HEK293 (cell line): ENCODE data around the gene ZSWIM3.

Experiments
- CTCF ChIA-PET: fragments of 350-600 bp; formaldehyde crosslinking; extraction: SDS; loops from one replicate; lab custom pipeline; 2021; ENCODE audit warnings: antibody characterized with exemption; lab: Yijun Ruan, JAX
- POLR2A ChIA-PET: fragments of 300-600 bp; formaldehyde crosslinking; extraction: SDS; loops from one replicate; lab custom pipeline; 2020; ENCODE audit warnings: antibody characterized with exemption, inconsistent platforms; lab: Yijun Ruan, JAX
- H3K27ac ChIP-seq: fragments of 200-500 bp; sonication (Bioruptor generic); 2 replicates; pipeline ENCODE4 v1.5.1; 2014; ENCODE audit warnings: low read depth, low read length, control low read depth, inconsistent platforms; ENCODE audit errors: extremely low read depth
- H3K36me3 ChIP-seq, 2 experiments: fragments of 200-500 bp in 1 of 2; sonication (Bioruptor generic) in 1 of 2; 1 replicate in 1 of 2; 2 replicates in 1 of 2; pipeline ENCODE4 v1.5.1; 2014 to 2017; ENCODE audit warnings: inconsistent platforms in 2 of 2, low read length in 2 of 2; ENCODE audit not compliant: control insufficient read depth in 2 of 2, insufficient read depth in 1 of 2
- H3K4me1 ChIP-seq: fragments of 200-500 bp; sonication (Bioruptor generic); 2 replicates; pipeline ENCODE4 v1.5.1; 2014; ENCODE audit warnings: mild to moderate bottlenecking, low read length, inconsistent platforms; ENCODE audit not compliant: control insufficient read depth, insufficient read depth
- H3K4me3 ChIP-seq: 2 replicates; pipeline ENCODE4 v1.5.1; 2011; ENCODE audit warnings: low read depth, mild to moderate bottlenecking, control low read depth, low read length, moderate library complexity
- H3K9me3 ChIP-seq: fragments of 200-500 bp; sonication (Bioruptor generic); 2 replicates; pipeline ENCODE4 v1.5.1; 2014; ENCODE audit warnings: low read depth, low read length, inconsistent platforms; ENCODE audit not compliant: control insufficient read depth, insufficient read depth
- GFI1B ChIP-seq: fragments of 450-650 bp; formaldehyde crosslinking; IDR thresholded peaks from 2 replicates; pipeline ENCODE4 v1.5.1; 2016; ENCODE audit warnings: missing biosample characterization, missing genetic modification characterization
- GLI2 ChIP-seq: fragments of 450-650 bp; formaldehyde crosslinking; IDR thresholded peaks from 2 replicates; pipeline ENCODE4; 2017; ENCODE audit warnings: missing biosample characterization, missing genetic modification characterization, low read depth, borderline replicate concordance
- PATZ1 ChIP-seq: fragments of 450-650 bp; formaldehyde crosslinking; IDR thresholded peaks from 2 replicates; pipeline ENCODE4 v1.5.1; 2016; ENCODE audit warnings: missing biosample characterization, missing genetic modification characterization
- SETDB1 ChIP-seq: IDR thresholded peaks from one replicate; pipeline ENCODE4 v1.6.1; 2017; ENCODE audit warnings: mild to moderate bottlenecking, low read length, moderate library complexity, mixed read lengths; ENCODE audit not compliant: insufficient read length
- ZBTB26 ChIP-seq: fragments of 450-650 bp; formaldehyde crosslinking; optimal IDR thresholded peaks from 2 replicates; pipeline ENCODE3; 2016; ENCODE audit warnings: missing biosample characterization, mild to moderate bottlenecking, missing genetic modification characterization
- ZBTB48 ChIP-seq: fragments of 450-650 bp; formaldehyde crosslinking; IDR thresholded peaks from 2 replicates; pipeline ENCODE4 v1.5.1; 2016; ENCODE audit warnings: missing biosample characterization, missing genetic modification characterization
- ZBTB8A ChIP-seq: fragments of 450-650 bp; formaldehyde crosslinking; IDR thresholded peaks from 2 replicates; pipeline ENCODE4 v1.5.1; 2016; ENCODE audit warnings: missing biosample characterization, missing genetic modification characterization
- ZNF157 ChIP-seq: fragments of 450-650 bp; formaldehyde crosslinking; IDR thresholded peaks from 2 replicates; pipeline ENCODE4 v1.5.1; 2016; ENCODE audit warnings: missing biosample characterization, missing genetic modification characterization
- ZNF24 ChIP-seq: fragments of 450-650 bp; formaldehyde crosslinking; IDR thresholded peaks from 2 replicates; pipeline ENCODE4 v1.5.1; 2016; ENCODE audit warnings: missing biosample characterization, missing genetic modification characterization
- ZNF26 ChIP-seq: fragments of 450-650 bp; formaldehyde crosslinking; IDR thresholded peaks from 2 replicates; pipeline ENCODE4 v1.5.1; 2016; ENCODE audit warnings: missing biosample characterization, missing genetic modification characterization
- ZNF449 ChIP-seq: fragments of 450-650 bp; formaldehyde crosslinking; IDR thresholded peaks from 2 replicates; pipeline ENCODE4 v1.5.1; 2017; ENCODE audit warnings: missing biosample characterization, mild to moderate bottlenecking, missing genetic modification characterization, moderate library complexity
- ZNF501 ChIP-seq: fragments of 450-650 bp; formaldehyde crosslinking; IDR thresholded peaks from 2 replicates; pipeline ENCODE4 v1.5.1; 2016; ENCODE audit warnings: missing biosample characterization, missing genetic modification characterization
- ZNF629 ChIP-seq: fragments of 450-650 bp; formaldehyde crosslinking; IDR thresholded peaks from 2 replicates; pipeline ENCODE4 v1.5.1; 2017; ENCODE audit warnings: missing biosample characterization, missing genetic modification characterization
- ZNF645 ChIP-seq: fragments of 450-650 bp; formaldehyde crosslinking; IDR thresholded peaks from 2 replicates; pipeline ENCODE4; 2016; ENCODE audit warnings: missing biosample characterization, missing genetic modification characterization
- ZNF677 ChIP-seq: fragments of 450-650 bp; IDR thresholded peaks from 2 replicates; pipeline ENCODE4 v1.5.0; 2018; ENCODE audit warnings: missing biosample characterization, mild to moderate bottlenecking, missing genetic modification characterization, moderate library complexity
- ZNF707 ChIP-seq: fragments of 450-650 bp; formaldehyde crosslinking; IDR thresholded peaks from 2 replicates; pipeline ENCODE4 v1.5.1; 2016; ENCODE audit warnings: missing biosample characterization, missing genetic modification characterization
- ZNF785 ChIP-seq: fragments of 450-650 bp; formaldehyde crosslinking; IDR thresholded peaks from 2 replicates; pipeline ENCODE4 v1.5.1; 2016; ENCODE audit warnings: missing biosample characterization, missing genetic modification characterization

Gene ZSWIM3

GRCh38 chr20:45851501-45851900, 5.9 kb upstream of the ZSWIM3 start:
- peaks cover 0 to 49% of the 10 kb centered on the region in 2 experiments; a peak in 2 of 3 replicates for H3K36me3 ChIP-seq
- no peak overlapping the region for H3K4me3 ChIP-seq
- H3K4me1 ChIP-seq, result no peaks in the 10 kb centered on the region
- ChIA-PET POLR2A (no interaction called here), CTCF (interaction anchor here (0.6 kb wide), 2 partner anchors 19 to 119 kb away, joined by 3 to 4 read pairs; no protein-coding TSS in a partner anchor)
- H3K9me3 ChIP-seq, result no peaks in the 10 kb centered on the region
- no peak overlapping the region for H3K27ac ChIP-seq
- no peak for TF ChIP-seq ZNF707 (tag by site-specific recombination)
- TF ChIP-seq ZNF677 (tag by site-specific recombination), result no peak
- TF ChIP-seq ZNF26 (tag by site-specific recombination), result no peak
- no peak for TF ChIP-seq SETDB1
- no peak for TF ChIP-seq PATZ1 (tag by site-specific recombination)

- ChIA-PET POLR2A (interaction anchor here (0.6 to 0.9 kb wide), 2 partner anchors 28 to 155 kb away, joined by 3 to 5 read pairs; partner anchors contain the start of gene ZSWIM1), CTCF (no interaction called here)
- no peak overlapping the region for H3K4me3 ChIP-seq
- no peaks in the 10 kb centered on the region for H3K4me1 ChIP-seq
- no peak overlapping the region for H3K27ac ChIP-seq
- no peak for TF ChIP-seq GFI1B (tag by site-specific recombination)
- no peak for TF ChIP-seq ZNF501 (tag by site-specific recombination)
- TF ChIP-seq ZNF629 (tag by site-specific recombination), result no peak
- no peak for TF ChIP-seq ZBTB48 (tag by site-specific recombination)
- no peak for TF ChIP-seq GLI2 (tag by site-specific recombination)
- no peak for TF ChIP-seq ZNF24 (tag by site-specific recombination)
- TF ChIP-seq ZBTB8A (tag by site-specific recombination), result no peak
- no peak for TF ChIP-seq ZBTB26 (tag by site-specific recombination)
- TF ChIP-seq ZNF449, result no peak
- no peak for TF ChIP-seq ZNF645 (tag by site-specific recombination)
- TF ChIP-seq ZNF157 (tag by site-specific recombination), result no peak
- no peak for TF ChIP-seq ZNF785 (tag by site-specific recombination)
- no peaks in the 10 kb centered on the region for H3K9me3 ChIP-seq
- peaks cover 0 to 42% of the 10 kb centered on the region in 2 experiments; a peak in 2 of 3 replicates for H3K36me3 ChIP-seq
Observed at GRCh38 chr20:45852326-45852725, 5.1 kb upstream of the ZSWIM3 start.
